HG03521 (cell line): Measurements from ENCODE around the gene KIRREL3.

ENCODE experiments used
- ATAC-seq: cut with Tn5 transposase; IDR thresholded peaks from one replicate; pipeline ENCODE4 v1.9.1; 2021; ENCODE audit warnings: mild to moderate bottlenecking, moderate library complexity; ENCODE audit not compliant: unreplicated experiment

KIRREL3 gene

DNA sequence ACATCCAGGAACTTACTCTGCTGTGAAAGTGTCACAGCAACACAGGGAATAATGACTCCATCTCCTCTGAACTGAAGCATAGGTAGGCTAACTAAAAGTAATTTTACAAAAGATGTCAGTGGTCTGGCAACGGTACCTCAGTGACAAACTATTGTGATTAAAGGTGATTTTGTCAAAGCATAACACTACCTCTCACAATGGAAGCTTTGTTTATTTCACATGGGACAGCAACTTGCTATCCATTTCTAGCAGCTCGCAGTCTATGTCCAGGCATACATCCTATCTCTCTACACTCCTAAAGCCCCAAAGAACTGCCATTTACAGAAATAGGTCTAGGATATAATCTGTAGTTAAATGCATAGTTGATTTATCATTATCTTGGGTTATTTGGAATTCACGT lies 163.0 kb downstream of the KIRREL3 start:
- no peak for ATAC-seq

- ATAC-seq, result no peak
Measured at GRCh38 chr11:126834573-126834972, 166.0 kb downstream of the KIRREL3 start.

DNA sequence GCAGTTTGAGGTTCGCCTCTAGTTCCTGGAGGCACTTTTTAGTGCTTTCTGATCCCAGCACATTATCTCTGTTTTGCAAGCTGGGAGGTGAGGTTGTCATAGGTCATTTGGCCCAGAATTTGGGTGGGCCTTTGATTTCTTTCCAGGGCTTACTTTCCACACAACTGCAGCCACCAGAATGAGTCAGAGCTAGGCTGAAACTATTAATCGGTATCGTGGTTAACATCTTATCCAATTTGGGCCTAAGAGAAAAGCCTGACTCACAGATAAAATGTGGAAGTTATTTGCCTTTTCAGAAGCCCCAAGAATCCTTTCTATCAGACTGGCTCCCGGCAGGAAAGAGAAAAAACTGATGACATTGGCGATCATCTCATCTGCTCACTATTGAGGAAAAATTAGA lies 166.4 kb downstream of the KIRREL3 start:
- ATAC-seq, result no peak

- no peak for ATAC-seq
Measured at GRCh38 chr11:126833065-126833464, 167.5 kb downstream of the KIRREL3 start.

DNA sequence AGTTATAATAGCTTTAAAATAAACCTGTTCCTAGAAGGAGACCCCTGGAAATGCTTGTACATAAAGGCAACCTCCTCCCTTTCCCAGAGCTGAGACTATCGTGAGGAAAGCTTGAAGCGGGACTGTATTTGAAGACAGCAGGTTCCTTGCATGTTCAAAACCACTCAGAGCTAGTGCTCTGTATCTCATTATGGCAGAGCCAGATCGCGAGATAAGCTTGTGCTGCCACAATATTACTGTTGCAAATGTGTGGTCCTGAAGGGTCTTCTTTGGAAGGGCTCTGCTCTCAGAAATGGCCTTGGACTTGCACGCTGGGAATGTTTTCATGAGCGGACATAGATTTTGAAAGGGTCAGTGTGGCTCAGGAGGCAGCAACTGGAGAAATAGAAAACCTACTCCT lies 168.2 kb downstream of the KIRREL3 start:
- no peak for ATAC-seq

DNA sequence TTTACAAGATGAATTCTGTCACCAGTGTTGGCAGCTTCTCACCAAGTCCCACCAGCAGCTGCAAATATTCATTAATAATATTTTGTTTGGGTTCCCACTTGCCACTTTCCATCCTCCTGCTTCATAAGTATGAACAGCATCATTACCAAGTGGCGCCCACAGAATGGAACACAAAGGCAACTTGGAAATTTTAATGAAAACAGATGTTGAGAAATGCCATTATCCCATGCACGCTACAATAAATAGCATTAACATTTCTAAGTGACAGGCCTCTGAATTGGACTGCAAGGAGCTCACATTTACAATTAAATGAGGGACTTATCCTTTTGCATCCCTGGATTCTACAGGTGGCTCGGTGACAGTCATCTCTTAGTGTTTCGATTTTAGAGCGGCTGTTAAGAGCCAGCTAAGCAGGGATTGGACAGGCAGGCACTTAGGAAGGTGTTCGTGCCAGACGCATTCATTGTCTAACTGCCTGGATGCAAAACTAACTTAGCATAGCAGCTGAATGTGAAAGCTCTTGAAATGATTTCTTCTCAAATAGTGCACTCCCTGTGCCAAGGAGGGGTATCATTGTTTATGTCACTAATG lies 170.3 kb downstream of the KIRREL3 start:
- ATAC-seq, result no peak

DNA sequence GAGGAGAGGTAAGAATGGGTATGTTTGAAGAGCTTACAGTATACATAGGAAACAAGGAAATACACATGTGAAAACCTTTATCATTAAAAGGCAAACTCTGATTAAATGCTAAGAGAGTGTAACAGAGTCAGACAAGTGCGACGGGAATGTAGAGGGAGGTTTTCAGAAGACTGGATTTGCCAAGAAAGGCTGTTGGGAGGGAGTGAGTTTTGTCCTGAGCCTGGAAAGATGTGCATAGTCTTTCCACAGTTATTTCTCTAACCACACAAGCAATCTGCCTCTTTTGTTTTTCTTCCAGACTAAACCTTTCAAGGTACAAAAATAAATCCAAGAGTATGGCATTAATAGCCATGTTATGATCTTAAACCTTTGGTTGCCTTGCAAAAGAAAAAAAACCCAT lies 170.9 kb downstream of the KIRREL3 start:
- no peak for ATAC-seq

- ATAC-seq, result no peak
Measured at GRCh38 chr11:126824035-126824607, 176.4 kb downstream of the KIRREL3 start.

DNA sequence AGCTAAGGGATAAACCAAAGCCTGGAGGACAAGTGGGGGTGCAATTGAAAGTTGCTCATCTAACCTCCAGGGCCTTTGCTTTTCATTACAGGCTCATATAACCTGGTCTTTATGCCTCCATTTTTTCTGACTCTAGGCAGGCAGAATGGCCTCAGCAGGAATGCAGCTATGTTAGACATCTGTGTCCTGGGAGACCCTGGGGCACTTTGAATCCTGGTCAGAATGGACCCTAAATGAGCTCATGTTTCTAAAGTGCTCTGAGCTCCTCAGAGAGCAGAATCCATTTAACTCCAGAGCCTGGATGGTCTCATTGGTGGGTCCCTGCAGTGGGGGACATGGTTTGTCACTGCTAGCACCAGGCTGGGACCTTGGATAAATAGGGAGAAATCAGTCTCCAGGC lies 177.3 kb downstream of the KIRREL3 start:
- no peak for ATAC-seq

DNA sequence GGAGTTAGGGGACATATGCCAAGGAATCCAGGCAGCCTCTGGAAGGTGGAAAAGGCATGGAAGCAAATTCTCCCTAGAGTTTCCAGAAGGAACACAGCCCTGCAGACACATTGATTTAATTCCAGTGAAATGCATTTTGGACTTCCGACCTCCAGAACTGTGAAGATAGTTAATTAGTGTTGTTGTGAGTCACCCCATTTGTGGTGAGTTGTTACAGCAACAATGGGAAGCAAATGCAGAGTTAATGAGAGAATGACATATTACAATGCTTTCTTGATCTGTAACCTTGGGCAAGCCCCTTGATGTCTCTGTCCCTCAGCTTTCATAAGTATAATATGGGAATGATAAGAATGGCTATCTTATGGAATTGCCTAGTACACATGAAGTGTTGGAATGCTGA lies 178.7 kb downstream of the KIRREL3 start:
- ATAC-seq, result no peak

DNA sequence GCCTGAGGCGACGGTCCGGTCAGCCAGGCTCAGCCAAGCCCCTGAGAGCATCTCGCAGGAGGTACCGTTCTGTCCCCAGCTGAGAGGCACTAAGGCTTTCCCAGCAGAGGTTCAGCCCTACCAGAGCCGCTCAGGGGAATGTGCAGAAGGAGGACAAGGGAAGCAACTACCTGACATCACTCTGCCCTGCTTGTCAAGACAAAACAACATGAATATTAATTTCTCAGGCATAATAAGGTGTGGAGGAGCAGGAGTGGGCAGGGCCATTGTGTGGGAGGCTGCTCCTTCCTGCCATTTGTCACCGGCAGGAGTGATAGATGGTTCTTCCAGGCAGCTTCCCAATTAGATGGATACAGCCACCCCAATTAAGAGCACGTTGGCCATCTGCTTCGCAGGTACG lies 181.4 kb downstream of the KIRREL3 start:
- no peak for ATAC-seq

- ATAC-seq, result no peak
Measured at GRCh38 chr11:126817523-126818450, 182.8 kb downstream of the KIRREL3 start.

DNA sequence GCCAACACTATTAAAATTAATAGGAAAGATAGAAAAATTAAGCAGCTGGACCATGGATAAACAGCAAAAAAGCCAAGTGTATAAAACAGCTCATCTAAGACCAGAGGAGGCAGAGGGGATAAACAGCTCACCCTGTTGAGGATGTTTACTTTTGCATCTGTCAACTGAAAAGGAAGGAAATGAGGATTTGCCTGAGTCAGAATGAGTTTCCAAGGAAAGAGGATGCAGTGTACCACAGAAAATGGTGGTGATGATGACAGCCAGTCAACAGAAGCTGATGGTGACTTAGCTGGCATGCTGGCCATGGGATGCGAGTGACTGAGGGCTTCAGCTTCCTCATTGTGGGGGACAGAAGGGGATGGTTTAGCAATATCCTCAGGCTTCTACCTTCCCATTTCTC lies 183.5 kb downstream of the KIRREL3 start:
- no peak for ATAC-seq

DNA sequence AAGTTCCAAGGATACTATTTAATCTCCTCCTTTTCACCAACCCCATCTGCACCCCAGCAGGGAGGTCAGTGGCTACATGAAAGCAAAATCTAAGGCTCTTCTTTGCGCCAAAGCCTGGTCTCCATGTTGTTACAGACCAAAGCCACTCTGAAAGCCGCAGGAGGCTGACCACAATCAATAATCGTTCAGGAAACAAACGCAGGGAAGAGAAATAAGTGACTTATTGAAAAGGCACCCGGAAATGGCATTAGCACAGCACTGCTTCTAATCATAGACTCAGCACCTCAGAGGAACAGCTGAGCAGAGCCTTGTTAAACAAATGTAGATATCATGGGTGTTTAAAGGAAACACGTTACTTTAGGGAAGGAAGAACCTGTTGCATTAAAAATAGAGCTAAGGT lies 183.9 kb downstream of the KIRREL3 start:
- ATAC-seq, result no peak

DNA sequence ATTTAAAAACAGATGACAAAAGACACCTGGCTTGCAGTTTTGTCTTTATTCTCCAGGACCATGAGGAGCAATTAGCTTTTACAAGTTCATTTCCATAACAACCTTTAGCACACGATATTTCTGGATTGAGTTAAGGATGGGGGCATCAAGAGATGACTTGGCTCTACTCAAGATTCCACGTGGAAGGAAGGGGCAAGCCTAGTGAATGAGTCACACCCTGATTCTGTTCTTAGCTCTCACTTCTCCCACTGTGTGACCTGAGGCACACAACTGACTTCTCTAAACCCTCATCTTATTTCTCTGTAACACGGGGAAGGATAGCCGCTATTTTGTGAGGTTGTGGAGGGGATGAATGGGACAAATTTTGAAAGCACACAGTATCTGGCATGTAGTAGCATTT lies 185.5 kb downstream of the KIRREL3 start:
- ATAC-seq, result no peak

DNA sequence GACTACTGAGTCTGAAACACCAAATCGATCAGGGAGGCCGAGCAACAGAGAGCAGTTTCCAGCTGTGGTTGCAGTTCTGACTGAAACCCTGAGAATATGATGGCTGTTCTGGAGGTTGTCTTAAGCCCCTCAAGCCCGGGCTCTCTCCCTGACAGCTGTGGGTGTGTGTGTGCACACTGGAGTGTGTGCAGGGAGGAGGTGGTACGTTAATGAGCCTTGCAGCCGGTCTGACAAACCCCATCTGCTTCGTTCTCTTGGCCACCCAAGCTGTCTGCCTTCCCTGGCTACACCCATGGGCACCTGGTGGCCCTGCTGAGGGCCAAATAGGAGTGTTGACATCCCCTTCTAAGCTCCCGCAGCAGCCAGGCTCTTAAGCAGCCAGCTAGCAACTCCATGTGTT lies 189.8 kb downstream of the KIRREL3 start:
- no peak for ATAC-seq

- no peak for ATAC-seq
Measured at GRCh38 chr11:126809514-126810289, 190.9 kb downstream of the KIRREL3 start.

DNA sequence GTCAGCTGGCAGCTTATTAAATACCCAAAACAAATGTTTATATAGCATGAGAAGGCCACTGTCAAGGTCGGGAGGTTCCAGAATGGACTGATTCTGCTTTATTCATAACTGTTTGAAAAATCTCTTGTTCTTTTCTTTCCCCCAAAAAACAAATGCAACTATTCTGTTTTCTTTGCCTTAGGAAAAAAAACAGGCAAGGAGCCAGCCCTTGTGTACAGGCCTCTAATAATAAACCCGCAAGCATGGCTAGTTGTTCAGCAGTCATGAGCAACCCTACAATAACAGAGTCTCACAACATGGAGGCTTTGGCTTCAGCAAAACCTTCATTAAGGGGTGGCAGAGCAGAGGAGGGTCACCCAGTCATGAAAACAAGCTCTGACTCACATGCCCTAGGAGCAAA lies 191.7 kb downstream of the KIRREL3 start:
- ATAC-seq, result no peak

- no peak for ATAC-seq
Measured at GRCh38 chr11:126808296-126808695, 192.3 kb downstream of the KIRREL3 start.

DNA sequence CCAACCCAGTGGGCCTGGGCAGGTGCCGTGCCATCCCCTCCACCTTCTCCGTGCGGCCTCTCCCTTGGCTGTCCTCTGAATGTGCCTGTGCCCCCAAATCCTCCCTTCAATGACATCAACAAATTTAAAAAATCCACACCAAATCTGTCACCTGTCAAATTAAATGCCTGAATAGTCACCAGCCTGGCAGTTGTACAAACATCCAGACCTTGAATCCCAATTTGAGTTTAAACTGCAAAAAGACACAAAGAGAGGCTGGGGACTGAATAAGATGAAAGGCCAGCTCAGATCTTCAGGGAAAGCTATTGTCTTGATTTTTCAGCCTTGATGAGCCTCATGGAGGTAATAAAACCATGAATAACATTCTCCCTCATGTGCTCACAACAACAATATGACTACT lies 194.7 kb downstream of the KIRREL3 start:
- no peak for ATAC-seq

- no peak for ATAC-seq
Measured at GRCh38 chr11:126804363-126804762, 196.2 kb downstream of the KIRREL3 start.
